Activated naive CD8-positive, alpha-beta T cell treated with anti-CD3 and anti-CD28 coated beads, Interleukin-2, amount 10 ng/mL, durations not matched to agents 7 days and 5 days (primary cell): ENCODE results near the gene GALNT3. TPM values are rescaled to one million over a fixed set of nuclear protein-coding genes. Genes with fewer than 3 reads are reported as not detected.

Experiments used
- ATAC-seq: fragments of 150-1000 bp; cut with Tn5 transposase; one replicate; pipeline ENCODE4 v1.10.0; 2021; ENCODE audit warnings: low read depth, moderate library complexity
- POLR2A ChIA-PET: fragments of 350-600 bp; sonication (Branson Sonifier 250); formaldehyde crosslinking; loops from one replicate; lab custom pipeline; 2021; ENCODE audit warnings: antibody characterized with exemption; lab: Charles Lee
- DNase-seq: peaks from one replicate; pipeline ENCODE4 v3.0.0; 2021
- H3K27ac Mint-ChIP-seq: one replicate; pipeline ENCODE4 v1.8.0; 2022; ENCODE audit warnings: mild to moderate bottlenecking, mixed read lengths
- H3K27me3 Mint-ChIP-seq: one replicate; pipeline ENCODE4 v1.8.0; 2022; ENCODE audit warnings: mild to moderate bottlenecking, moderate library complexity, mixed read lengths
- H3K36me3 Mint-ChIP-seq: one replicate; pipeline ENCODE4 v1.8.0; 2021; ENCODE audit warnings: mild to moderate bottlenecking, mixed read lengths
- H3K4me1 Mint-ChIP-seq: one replicate; pipeline ENCODE4 v1.8.0; 2021; ENCODE audit warnings: mixed read lengths
- H3K4me3 Mint-ChIP-seq: one replicate; pipeline ENCODE4 v1.8.0; 2022; ENCODE audit warnings: mild to moderate bottlenecking, moderate library complexity, mixed read lengths
- H3K9me3 Mint-ChIP-seq: one replicate; pipeline ENCODE4 v1.8.0; 2021; ENCODE audit warnings: mixed read lengths
- total RNA-seq, 2 experiments: library from RNA; stranded (reverse); gene quantifications; one replicate each; pipeline ENCODE4 v1.2.3, GENCODE V29; 2021

The GALNT3 gene
- total RNA-seq, 2 experiments from 2014 or later = 4.7 to 5.0 TPM

- H3K36me3 Mint-ChIP-seq = no peaks in the 10 kb centered on the region
- POLR2A ChIA-PET = no interaction called here
These were observed 20.4 kb upstream of the GALNT3 start for GRCh38 chr2:165814473-165814872.

GRCh38 chr2:165811592-165812370 is 17.7 kb upstream of the GALNT3 start:
- Mint-ChIP-seq H3K4me3 (no peak overlapping the region), H3K4me1 (no peaks in the 10 kb centered on the region), H3K36me3 (no peaks in the 10 kb centered on the region), H3K27me3 (no peaks in the 10 kb centered on the region), H3K27ac (no peak overlapping the region), H3K9me3 (no peaks in the 10 kb centered on the region)
- ATAC-seq (no peak), DNase-seq (no peak)
- POLR2A ChIA-PET = no interaction called here

More at GRCh38 chr2:165814473-165814872, 20.4 kb upstream of the GALNT3 start:
- ATAC-seq = no peak
- DNase-seq = no peak
- Mint-ChIP-seq H3K9me3 (no peaks in the 10 kb centered on the region), H3K4me1 (no peaks in the 10 kb centered on the region), H3K27ac (no peak overlapping the region), H3K4me3 (no peak overlapping the region), H3K27me3 (no peaks in the 10 kb centered on the region)

GRCh38 chr2:165810418-165810817 is 16.4 kb upstream of the GALNT3 start:
- Mint-ChIP-seq H3K4me1 (no peaks in the 10 kb centered on the region), H3K36me3 (no peaks in the 10 kb centered on the region), H3K27ac (no peak overlapping the region), H3K27me3 (no peaks in the 10 kb centered on the region), H3K4me3 (no peak overlapping the region), H3K9me3 (no peaks in the 10 kb centered on the region)
- no peak for DNase-seq
- POLR2A ChIA-PET = no interaction called here
- ATAC-seq = no peak

- Mint-ChIP-seq H3K4me1 (no peaks in the 10 kb centered on the region), H3K36me3 (no peaks in the 10 kb centered on the region), H3K4me3 (no peak overlapping the region), H3K27me3 (peaks cover 2% of the 10 kb centered on the region), H3K27ac (no peak overlapping the region), H3K9me3 (no peaks in the 10 kb centered on the region)
- POLR2A ChIA-PET = no interaction called here
- DNase-seq (no peak), ATAC-seq (no peak)
These were observed 10.7 kb upstream of the GALNT3 start for GRCh38 chr2:165804719-165805118.

GRCh38 chr2:165803123-165803760 is 9.2 kb upstream of the GALNT3 start:
- ATAC-seq (no peak), DNase-seq (no peak)
- Mint-ChIP-seq H3K9me3 (no peaks in the 10 kb centered on the region), H3K27me3 (peaks cover 3% of the 10 kb centered on the region), H3K4me1 (no peaks in the 10 kb centered on the region), H3K27ac (no peak overlapping the region), H3K36me3 (no peaks in the 10 kb centered on the region), H3K4me3 (no peak overlapping the region)
- POLR2A ChIA-PET = no interaction called here

- Mint-ChIP-seq H3K36me3 (peaks cover 2% of the 10 kb centered on the region), H3K27ac (no peak overlapping the region), H3K9me3 (no peaks in the 10 kb centered on the region), H3K27me3 (peaks cover 10% of the 10 kb centered on the region), H3K4me3 (no peak overlapping the region), H3K4me1 (peaks cover 4% of the 10 kb centered on the region)
- POLR2A ChIA-PET = no interaction called here
- no peak for DNase-seq
- ATAC-seq = no peak
These were observed 7.1 kb upstream of the GALNT3 start for GRCh38 chr2:165801176-165801575.

- H3K27ac Mint-ChIP-seq = no peak overlapping the region
- ATAC-seq = no peak
- H3K36me3 Mint-ChIP-seq = peaks cover 8% of the 10 kb centered on the region
- H3K4me3 Mint-ChIP-seq = no peak overlapping the region
- H3K9me3 Mint-ChIP-seq = no peaks in the 10 kb centered on the region
- peaks cover 28% of the 10 kb centered on the region for H3K4me1 Mint-ChIP-seq
- DNase-seq = no peak
- POLR2A ChIA-PET = no interaction called here
- H3K27me3 Mint-ChIP-seq = peaks cover 25% of the 10 kb centered on the region
These were observed 2.9 kb upstream of the GALNT3 start for GRCh38 chr2:165796819-165797530.

GRCh38 chr2:165796129-165796528 is 2.1 kb upstream of the GALNT3 start:
- no peak overlapping the region for H3K4me3 Mint-ChIP-seq
- POLR2A ChIA-PET = no interaction called here
- H3K27me3 Mint-ChIP-seq = peaks cover 28% of the 10 kb centered on the region
- no peak for DNase-seq
- no peak overlapping the region for H3K27ac Mint-ChIP-seq
- H3K36me3 Mint-ChIP-seq = peaks cover 10% of the 10 kb centered on the region
- no peak for ATAC-seq
- H3K9me3 Mint-ChIP-seq = no peaks in the 10 kb centered on the region
- H3K4me1 Mint-ChIP-seq = peaks cover 32% of the 10 kb centered on the region

- Mint-ChIP-seq H3K27me3 (peaks cover 32% of the 10 kb centered on the region), H3K36me3 (peaks cover 10% of the 10 kb centered on the region), H3K4me1 (peaks cover 32% of the 10 kb centered on the region), H3K9me3 (no peaks in the 10 kb centered on the region), H3K27ac (peak overlapping the region; percentile 96), H3K4me3 (peak overlapping the region; percentile 92)
- POLR2A ChIA-PET = no interaction called here
- ATAC-seq (no peak), DNase-seq (no peak)
These were observed 964 bp upstream of the GALNT3 start for GRCh38 chr2:165795011-165795410.

GRCh38 chr2:165794536-165794928 is 485 bp upstream of the GALNT3 start:
- DNase-seq (peak; percentile 66), ATAC-seq (peak; percentile 93)
- Mint-ChIP-seq H3K27me3 (peaks cover 32% of the 10 kb centered on the region), H3K9me3 (no peaks in the 10 kb centered on the region), H3K4me1 (peaks cover 32% of the 10 kb centered on the region), H3K4me3 (peak overlapping the region; percentile 92), H3K36me3 (peaks cover 10% of the 10 kb centered on the region), H3K27ac (peak overlapping the region; percentile 96)
- POLR2A ChIA-PET = no interaction called here

- Mint-ChIP-seq H3K27me3 (peaks cover 30% of the 10 kb centered on the region), H3K4me1 (peaks cover 32% of the 10 kb centered on the region), H3K27ac (peak overlapping the region; percentile 95), H3K9me3 (no peaks in the 10 kb centered on the region), H3K4me3 (peak overlapping the region; percentile 95), H3K36me3 (peaks cover 10% of the 10 kb centered on the region)
- POLR2A ChIA-PET = no interaction called here
- peak; percentile 45 for DNase-seq
- ATAC-seq = no peak
These were observed 777 bp downstream of the GALNT3 start for GRCh38 chr2:165793161-165793778.

- Mint-ChIP-seq H3K27ac (no peak overlapping the region), H3K9me3 (no peaks in the 10 kb centered on the region), H3K4me3 (no peak overlapping the region), H3K4me1 (peaks cover 32% of the 10 kb centered on the region), H3K36me3 (peaks cover 10% of the 10 kb centered on the region), H3K27me3 (peaks cover 27% of the 10 kb centered on the region)
- DNase-seq (no peak), ATAC-seq (no peak)
- POLR2A ChIA-PET = no interaction called here
These were observed 2.0 kb downstream of the GALNT3 start for GRCh38 chr2:165792104-165792454.

- no peak for ATAC-seq
- Mint-ChIP-seq H3K4me3 (no peak overlapping the region), H3K27ac (no peak overlapping the region), H3K27me3 (peaks cover 24% of the 10 kb centered on the region), H3K9me3 (no peaks in the 10 kb centered on the region), H3K4me1 (peaks cover 28% of the 10 kb centered on the region), H3K36me3 (peaks cover 8% of the 10 kb centered on the region)
- no peak for DNase-seq
- POLR2A ChIA-PET = no interaction called here
These were observed 2.5 kb downstream of the GALNT3 start for GRCh38 chr2:165791421-165792103.
